Mammary epithelial cell (primary cell): Measurements from ENCODE around the gene SLC25A30.

ENCODE experiments used
- CTCF ChIP-seq, 2 donors: IDR thresholded peaks in 1 of 2; conservative IDR thresholded peaks in 1 of 2; 2 replicates each; pipeline ENCODE4 v1.5.1; 2011 to 2012; ENCODE audit warnings: inconsistent platforms in 2 of 2, low read length in 2 of 2, mild to moderate bottlenecking in 2 of 2, control low read depth in 1 of 2, low read depth in 1 of 2; ENCODE audit not compliant: insufficient read depth in 1 of 2; ENCODE audit errors: extremely low read depth in 1 of 2
- EZH2 ChIP-seq: IDR thresholded peaks from 2 replicates; pipeline ENCODE4 v1.6.1; 2012; ENCODE audit warnings: low read length, inconsistent platforms, borderline replicate concordance

- TF ChIP-seq EZH2 (no peak), CTCF (conservative IDR thresholded peaks at IDR 0.05 in 1 of 2, IDR thresholded peaks at IDR 0.05 in 1 of 2; ENCODE audit: extremely low read depth in 1 of 2, insufficient read depth in 1 of 2, low read depth in 1 of 2, low read length in 2 of 2) (no peak)
Observed at GRCh38 chr13:45381196-45381595, 37.0 kb downstream of the SLC25A30 start.
